NCI-H345 (cell line): Measurements from ENCODE around the gene CKLF.
"Not testable (repeated sequence)": the region's sequence is repeated elsewhere in the genome, so short reads cannot be mapped to it uniquely, and the experiment has no call there.

Experiments used
- DNase-seq: peaks from one replicate; lab custom pipeline; 2025; lab: John Stamatoyannopoulos, UW

Gene CKLF

GRCh38 chr16:66569131-66569530 is 16.8 kb downstream of the CKLF start:
- DNase-seq: no peak

GRCh38 chr16:66569827-66570405 is 17.5 kb downstream of the CKLF start:
- DNase-seq: no peak

- DNase-seq: no peak
These were observed 20.0 kb downstream of the CKLF start for GRCh38 chr16:66572356-66572755.

- DNase-seq: no peak
These were observed 21.7 kb downstream of the CKLF start for GRCh38 chr16:66574081-66574480.

- DNase-seq: no peak
These were observed 22.2 kb downstream of the CKLF start for GRCh38 chr16:66574531-66574930.

- DNase-seq: no peak
These were observed 22.7 kb downstream of the CKLF start for GRCh38 chr16:66575060-66575459.

GRCh38 chr16:66576296-66576695 is 23.9 kb downstream of the CKLF start:
- DNase-seq: no peak

GRCh38 chr16:66578651-66579531 is 26.5 kb downstream of the CKLF start, which contains the start of gene CMTM2:
TSS of gene CMTM2 (plus strand) at chr16:66579463. CDS start at chr16:66579608, 145 bp downstream.
- no peak for DNase-seq

GRCh38 chr16:66580605-66581209 is 28.3 kb downstream of the CKLF start:
- no peak for DNase-seq

GRCh38 chr16:66581246-66581952 is 29.0 kb downstream of the CKLF start:
- no peak for DNase-seq

- no peak for DNase-seq
These were observed 33.3 kb downstream of the CKLF start for GRCh38 chr16:66585481-66586239.

GRCh38 chr16:66587881-66588600 is 35.7 kb downstream of the CKLF start:
- no peak for DNase-seq

GRCh38 chr16:66588981-66589713 is 36.8 kb downstream of the CKLF start:
- no peak for DNase-seq

GRCh38 chr16:66590322-66590721 is 37.9 kb downstream of the CKLF start:
- no peak for DNase-seq

- DNase-seq: no peak
These were observed 38.6 kb downstream of the CKLF start for GRCh38 chr16:66591018-66591417.

- DNase-seq: no peak
These were observed 39.9 kb downstream of the CKLF start for GRCh38 chr16:66592241-66592640.

GRCh38 chr16:66592814-66593213 is 40.4 kb downstream of the CKLF start:
- DNase-seq: no peak

GRCh38 chr16:66594739-66595138 is 42.4 kb downstream of the CKLF start:
- no peak for DNase-seq

- not testable (repeated sequence) for DNase-seq
These were observed 44.2 kb downstream of the CKLF start for GRCh38 chr16:66596559-66596958.
